Measurements from ENCODE around the gene ATG9B.

ATG9B gene

GRCh38 chr7:151008511-151009323 lies 15.6 kb downstream of the ATG9B start:
- DNase-seq (ENCODE audit: low spot score in 2 of 2): peak; percentile 90 to 95
- Mint-ChIP-seq H3K4me3 (peak overlapping the region; percentile 69), H3K27ac (peak overlapping the region; percentile 79), H3K9me3 (no peaks in the 10 kb centered on the region), H3K36me3 (peaks cover 4% of the 10 kb centered on the region), H3K4me1 (peaks cover 43% of the 10 kb centered on the region)
- peak; percentile 84 for ATAC-seq

- DNase-seq (ENCODE audit: low spot score in 2 of 2) (no peak), ATAC-seq (peak; percentile 29)
- H3K27ac Mint-ChIP-seq: peak overlapping the region; percentile 79
- H3K36me3 Mint-ChIP-seq: no peaks in the 10 kb centered on the region
- H3K9me3 Mint-ChIP-seq: no peaks in the 10 kb centered on the region
- H3K4me3 Mint-ChIP-seq: peak overlapping the region; percentile 69
- H3K4me1 Mint-ChIP-seq: peaks cover 42% of the 10 kb centered on the region
Observed at GRCh38 chr7:151008143-151008510, 16.2 kb downstream of the ATG9B start.

- peak overlapping the region; percentile 69 for H3K4me3 Mint-ChIP-seq
- no peaks in the 10 kb centered on the region for H3K36me3 Mint-ChIP-seq
- no peaks in the 10 kb centered on the region for H3K9me3 Mint-ChIP-seq
- ATAC-seq: no peak
- H3K27ac Mint-ChIP-seq: peak overlapping the region; percentile 79
- no peak for DNase-seq (ENCODE audit: low spot score in 2 of 2)
- H3K4me1 Mint-ChIP-seq: peaks cover 38% of the 10 kb centered on the region
Observed at GRCh38 chr7:151007469-151007898, 16.8 kb downstream of the ATG9B start.

GRCh38 chr7:151006590-151007300 lies 17.5 kb downstream of the ATG9B start:
- Mint-ChIP-seq H3K4me1 (peaks cover 30% of the 10 kb centered on the region), H3K27ac (peak overlapping the region; percentile 79), H3K4me3 (peak overlapping the region; percentile 69), H3K9me3 (no peaks in the 10 kb centered on the region), H3K36me3 (no peaks in the 10 kb centered on the region)
- DNase-seq (ENCODE audit: low spot score in 2 of 2): no peak
- no peak for ATAC-seq

- H3K27ac Mint-ChIP-seq: no peak overlapping the region
- H3K36me3 Mint-ChIP-seq: no peaks in the 10 kb centered on the region
- no peak for DNase-seq (ENCODE audit: low spot score in 2 of 2)
- H3K9me3 Mint-ChIP-seq: no peaks in the 10 kb centered on the region
- ATAC-seq: no peak
- peaks cover 24% of the 10 kb centered on the region for H3K4me1 Mint-ChIP-seq
- no peak overlapping the region for H3K4me3 Mint-ChIP-seq
Observed at GRCh38 chr7:151005566-151005965, 18.7 kb downstream of the ATG9B start.

- Mint-ChIP-seq H3K36me3 (peaks cover 4% of the 10 kb centered on the region), H3K27ac (no peak overlapping the region), H3K4me1 (peaks cover 30% of the 10 kb centered on the region), H3K9me3 (no peaks in the 10 kb centered on the region), H3K4me3 (no peak overlapping the region)
- no peak for DNase-seq (ENCODE audit: low spot score in 2 of 2)
- no peak for ATAC-seq
Observed at GRCh38 chr7:151003572-151003971, 20.7 kb downstream of the ATG9B start.

- no peak overlapping the region for H3K27ac Mint-ChIP-seq
- DNase-seq (ENCODE audit: low spot score in 2 of 2) (no peak), ATAC-seq (no peak)
- peaks cover 25% of the 10 kb centered on the region for H3K4me1 Mint-ChIP-seq
- H3K9me3 Mint-ChIP-seq: no peaks in the 10 kb centered on the region
- no peak overlapping the region for H3K4me3 Mint-ChIP-seq
- peaks cover 4% of the 10 kb centered on the region for H3K36me3 Mint-ChIP-seq
Observed at GRCh38 chr7:151001546-151001945, 22.7 kb downstream of the ATG9B start.

GRCh38 chr7:151000897-151001495 lies 23.3 kb downstream of the ATG9B start:
- peaks cover 25% of the 10 kb centered on the region for H3K4me1 Mint-ChIP-seq
- no peak overlapping the region for H3K4me3 Mint-ChIP-seq
- H3K27ac Mint-ChIP-seq: no peak overlapping the region
- no peak for DNase-seq (ENCODE audit: low spot score in 2 of 2)
- no peak for ATAC-seq
- no peaks in the 10 kb centered on the region for H3K9me3 Mint-ChIP-seq
- H3K36me3 Mint-ChIP-seq: peaks cover 4% of the 10 kb centered on the region

- DNase-seq (ENCODE audit: low spot score in 2 of 2): no peak
- Mint-ChIP-seq H3K27ac (no peak overlapping the region), H3K36me3 (peaks cover 4% of the 10 kb centered on the region), H3K4me3 (no peak overlapping the region), H3K9me3 (no peaks in the 10 kb centered on the region), H3K4me1 (peaks cover 25% of the 10 kb centered on the region)
- peak; percentile 12 for ATAC-seq
Observed at GRCh38 chr7:150999497-151000230, 24.6 kb downstream of the ATG9B start.

- ATAC-seq (no peak), DNase-seq (ENCODE audit: low spot score in 2 of 2) (no peak)
- H3K36me3 Mint-ChIP-seq: peaks cover 4% of the 10 kb centered on the region
- no peak overlapping the region for H3K27ac Mint-ChIP-seq
- no peak overlapping the region for H3K4me3 Mint-ChIP-seq
- H3K4me1 Mint-ChIP-seq: peaks cover 25% of the 10 kb centered on the region
- no peaks in the 10 kb centered on the region for H3K9me3 Mint-ChIP-seq
Observed at GRCh38 chr7:150999001-150999400, 25.3 kb downstream of the ATG9B start.

GRCh38 chr7:150998341-150998740 lies 26.0 kb downstream of the ATG9B start:
- Mint-ChIP-seq H3K9me3 (no peaks in the 10 kb centered on the region), H3K4me3 (no peak overlapping the region), H3K36me3 (peaks cover 4% of the 10 kb centered on the region), H3K4me1 (peaks cover 25% of the 10 kb centered on the region), H3K27ac (no peak overlapping the region)
- DNase-seq (ENCODE audit: low spot score in 2 of 2) (no peak), ATAC-seq (no peak)

- ATAC-seq: no peak
- Mint-ChIP-seq H3K27ac (no peak overlapping the region), H3K4me1 (peaks cover 26% of the 10 kb centered on the region), H3K9me3 (no peaks in the 10 kb centered on the region), H3K4me3 (no peak overlapping the region), H3K36me3 (peaks cover 5% of the 10 kb centered on the region)
- no peak for DNase-seq (ENCODE audit: low spot score in 2 of 2)
Observed at GRCh38 chr7:150997817-150998216, 26.5 kb downstream of the ATG9B start.

- Mint-ChIP-seq H3K36me3 (peaks cover 10% of the 10 kb centered on the region), H3K27ac (no peak overlapping the region), H3K4me3 (no peak overlapping the region), H3K9me3 (no peaks in the 10 kb centered on the region), H3K4me1 (peaks cover 30% of the 10 kb centered on the region)
- DNase-seq (ENCODE audit: low spot score in 2 of 2) (no peak), ATAC-seq (no peak)
Observed at GRCh38 chr7:150997075-150997511, 27.2 kb downstream of the ATG9B start.

GRCh38 chr7:150996376-150997074 lies 27.8 kb downstream of the ATG9B start:
- no peak for DNase-seq (ENCODE audit: low spot score in 2 of 2)
- no peak overlapping the region for H3K27ac Mint-ChIP-seq
- peaks cover 10% of the 10 kb centered on the region for H3K36me3 Mint-ChIP-seq
- no peak for ATAC-seq
- H3K4me1 Mint-ChIP-seq: peaks cover 30% of the 10 kb centered on the region
- H3K9me3 Mint-ChIP-seq: no peaks in the 10 kb centered on the region
- H3K4me3 Mint-ChIP-seq: no peak overlapping the region

Data from stimulated activated effector memory CD8-positive, alpha-beta T cell treated with anti-CD3 and anti-CD28 coated beads, Interleukin-12 subunit alpha, Interleukin-12 subunit beta, amount 100 ng/mL, for 72 hours (primary cell).